NCI-H2196 treated with DMSO at 0.1 percent for 48 hours (cell line): ENCODE measurements around the gene SCAF1.

Experiments
- DNase-seq: peaks from one replicate; lab custom pipeline; 2025; ENCODE audit not compliant: unreplicated experiment; lab: John Stamatoyannopoulos, UW

Gene SCAF1

DNA sequence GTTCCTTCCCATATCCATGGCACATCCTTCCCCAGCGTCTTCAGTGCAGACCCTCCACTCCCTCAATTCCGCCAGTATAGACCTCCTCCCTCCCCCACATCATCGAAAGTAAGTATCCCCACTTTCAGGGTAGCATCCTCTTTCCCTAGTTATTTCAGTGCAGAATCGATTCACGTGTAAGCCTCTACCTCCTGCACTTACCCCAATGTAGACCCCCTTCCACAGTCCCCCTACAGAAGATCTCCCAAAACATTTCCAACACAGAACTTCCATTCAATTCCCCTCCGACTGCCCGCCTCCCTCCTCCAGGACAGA is 23.0 kb downstream of the SCAF1 start:
- no peak for DNase-seq

DNA sequence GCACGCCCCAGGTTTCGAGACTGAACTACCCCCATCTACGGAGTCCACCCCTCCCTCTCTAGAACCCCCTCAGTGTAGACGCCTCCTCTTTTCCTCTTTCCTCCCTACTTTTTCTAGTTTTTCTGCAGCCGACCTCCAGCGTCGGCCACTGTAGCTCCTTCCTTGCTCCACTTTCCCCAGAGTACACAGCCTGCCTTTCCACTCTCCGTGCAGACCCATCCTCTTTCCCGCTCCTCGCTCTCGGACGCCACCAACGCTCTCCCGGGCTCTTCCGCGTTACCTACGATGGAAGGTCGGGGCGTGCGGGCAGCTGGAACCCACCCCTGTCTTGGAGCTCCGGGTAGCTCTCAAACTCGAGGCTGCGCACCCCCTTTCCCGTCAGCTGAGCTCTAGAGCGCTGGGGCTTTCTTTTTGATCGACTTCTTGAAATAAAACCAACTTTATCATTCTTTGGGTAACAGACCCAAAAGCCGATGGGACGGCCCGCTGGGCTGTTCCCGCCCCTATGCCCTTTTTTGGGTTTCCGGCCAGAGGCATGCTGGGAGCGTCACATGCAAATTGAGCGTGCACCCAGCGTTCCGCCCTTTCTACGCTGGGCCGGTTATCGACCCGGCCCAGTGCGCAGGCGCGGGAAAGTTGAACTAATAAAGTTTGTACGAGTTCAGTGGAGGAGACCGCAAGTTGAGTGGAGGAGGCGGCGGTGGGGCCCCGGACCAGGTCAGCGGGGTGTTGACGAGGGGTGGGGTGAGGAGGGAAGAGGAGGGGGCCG is 23.5 kb downstream of the SCAF1 start, which contains the start of the genes BCL2L12 and IRF3:
Gene BCL2L12 (plus strand): TSS at position 583 of the 769 bp plus-strand sequence. CDS start 760 bp downstream, outside the sequence.
Gene IRF3 (minus strand): TSS at position 507 of the 769 bp plus-strand sequence. CDS start 1,019 bp downstream, outside the sequence.
- peak; percentile 76 for DNase-seq

DNA sequence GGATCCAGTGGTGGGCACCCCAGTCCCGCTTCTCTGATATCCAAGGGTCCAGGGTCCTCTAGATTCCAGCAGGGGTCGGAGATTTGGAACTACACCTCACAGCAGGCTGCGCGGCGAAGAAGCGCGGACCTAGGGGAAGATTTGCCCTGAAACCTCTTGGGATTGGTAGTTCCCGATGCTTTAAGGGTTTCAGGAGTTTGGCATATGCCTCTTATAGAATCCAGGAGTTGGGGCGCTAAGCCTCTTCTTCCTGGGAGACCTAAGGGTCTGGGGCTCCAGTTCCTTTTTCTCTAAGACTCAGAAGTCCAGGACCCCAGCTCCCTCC is 24.1 kb downstream of the SCAF1 start:
- no peak for DNase-seq

DNA sequence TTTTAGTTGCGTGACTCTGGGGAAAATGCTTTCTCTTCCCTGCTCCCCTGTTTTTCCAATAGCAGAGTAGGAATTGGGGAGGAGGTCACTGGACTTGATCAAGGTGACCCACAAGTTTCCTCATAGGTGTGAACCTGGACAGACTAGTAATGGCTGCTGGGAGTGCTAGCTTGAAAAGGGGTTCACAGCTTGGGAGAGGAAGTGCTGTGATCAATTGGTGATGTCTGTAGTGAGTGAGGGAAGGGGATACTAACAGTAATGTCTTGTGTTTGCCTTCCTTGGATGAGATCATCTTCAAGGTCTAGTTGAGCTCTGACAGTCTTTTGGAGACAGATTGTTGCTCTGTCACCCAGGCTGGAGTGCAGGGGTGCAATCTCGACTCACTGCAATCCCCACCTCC is 25.5 kb downstream of the SCAF1 start:
- DNase-seq = no peak

DNA sequence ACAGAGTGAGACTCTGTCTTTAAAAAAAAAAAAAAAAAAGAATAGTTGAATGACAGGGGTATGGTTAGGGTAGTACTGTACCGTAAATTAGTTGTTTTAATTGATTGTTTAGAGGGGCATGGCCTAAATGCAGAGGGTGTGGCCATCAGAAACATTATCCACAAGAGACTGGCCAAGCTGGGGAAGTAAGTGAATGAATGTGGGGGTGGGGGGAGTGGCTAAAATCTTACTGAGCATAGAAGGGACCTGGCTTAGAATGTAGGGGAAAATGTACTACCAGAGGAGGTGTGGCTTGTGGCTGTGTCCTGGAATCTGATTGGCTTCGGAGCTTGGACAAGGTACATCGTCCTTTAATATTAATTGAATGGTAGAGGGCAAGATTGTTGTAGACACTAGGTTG is 27.5 kb downstream of the SCAF1 start:
- no peak for DNase-seq

DNA sequence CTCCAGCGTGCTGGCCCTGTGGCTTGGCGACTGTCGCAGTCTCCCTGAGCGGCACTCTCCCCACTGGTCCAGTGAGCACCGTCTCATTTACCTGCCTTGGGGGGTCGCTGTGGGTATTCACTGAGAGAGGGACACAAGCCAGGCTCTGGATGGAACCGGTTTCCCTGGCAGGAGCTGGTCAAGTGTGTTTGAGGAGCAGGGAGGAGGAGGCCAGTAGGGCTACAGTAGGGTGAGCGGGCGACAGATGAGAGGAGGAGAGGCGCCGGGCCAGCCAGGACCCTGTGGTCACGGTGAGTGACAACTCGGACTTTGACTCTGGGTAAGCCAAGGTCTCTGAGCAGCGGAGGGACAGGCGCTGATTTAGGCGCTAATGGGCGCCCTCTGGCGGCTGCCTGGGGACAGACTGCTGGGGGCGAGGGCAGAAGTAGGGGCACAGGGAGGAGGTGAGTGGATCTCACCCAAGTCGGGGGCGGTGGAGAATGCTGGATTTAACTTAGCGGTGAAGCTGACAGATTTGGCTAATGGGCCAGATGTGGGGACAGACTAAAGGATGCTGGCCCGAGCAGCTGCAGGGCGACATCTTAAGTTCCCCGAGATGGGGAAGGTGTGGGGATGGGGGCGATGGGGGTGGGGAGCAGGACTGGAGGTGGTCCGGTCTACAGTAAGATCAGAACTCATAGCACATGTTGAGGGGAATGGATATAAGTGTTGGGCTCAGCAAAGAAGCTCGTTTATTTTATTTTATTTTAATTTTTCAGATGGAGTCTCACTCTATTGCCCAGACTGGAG is 30.3 kb downstream of the SCAF1 start:
- DNase-seq = peak; percentile 60

DNA sequence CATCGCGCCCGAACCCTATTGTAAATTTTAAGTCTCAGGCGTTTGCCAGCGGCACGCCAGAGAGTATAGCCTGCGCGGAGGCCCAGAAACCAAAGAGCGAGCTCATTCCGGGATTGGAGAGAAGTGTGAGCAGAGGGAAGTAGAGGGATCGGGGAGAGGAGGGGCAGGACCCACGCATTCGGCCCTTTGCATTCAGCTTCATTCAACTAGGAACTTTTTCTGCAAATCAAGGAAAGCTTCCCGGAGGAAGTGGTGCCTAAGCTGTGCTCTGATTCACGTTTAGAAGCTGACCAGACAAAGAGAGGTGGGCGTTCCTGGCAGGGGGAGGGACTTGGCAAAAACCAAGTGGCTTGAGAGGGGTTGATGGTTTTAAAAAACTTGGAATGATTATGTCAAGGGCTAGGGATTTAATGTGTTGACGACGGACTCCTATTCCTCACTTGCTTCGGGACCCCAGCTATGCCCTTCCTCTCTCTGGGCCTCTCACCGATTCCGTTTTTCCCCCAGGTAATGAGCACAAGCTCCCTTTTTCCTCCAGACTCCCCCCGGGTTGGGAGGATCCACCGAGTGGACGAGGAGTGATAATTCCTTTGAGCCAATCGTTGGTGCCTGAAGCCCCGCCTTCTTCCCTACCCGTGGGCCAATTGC is 34.3 kb downstream of the SCAF1 start:
- peak; percentile 89 for DNase-seq

DNA sequence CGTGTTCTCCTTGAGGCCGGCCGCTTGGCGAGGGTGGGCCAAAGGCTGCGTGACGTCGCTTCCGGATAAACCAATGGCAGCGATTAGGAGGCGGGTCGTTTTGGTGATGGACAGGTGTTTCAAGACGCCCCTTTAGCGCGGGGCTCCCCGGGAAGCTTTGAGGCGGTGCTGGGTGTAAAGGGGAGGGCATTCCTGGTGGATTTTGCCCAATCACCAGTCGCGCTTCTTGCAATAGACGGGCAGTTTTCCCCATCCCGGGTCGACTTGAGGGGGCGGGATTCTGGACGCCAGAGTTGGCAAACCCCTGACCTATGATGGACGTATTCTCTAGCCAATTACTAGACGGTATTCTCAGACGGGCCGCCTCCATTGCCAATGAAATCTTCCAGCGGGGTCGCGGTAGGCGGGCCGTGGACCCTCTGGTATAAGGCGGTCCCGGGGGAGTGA is 34.8 kb downstream of the SCAF1 start:
- DNase-seq = peak; percentile 100

DNA sequence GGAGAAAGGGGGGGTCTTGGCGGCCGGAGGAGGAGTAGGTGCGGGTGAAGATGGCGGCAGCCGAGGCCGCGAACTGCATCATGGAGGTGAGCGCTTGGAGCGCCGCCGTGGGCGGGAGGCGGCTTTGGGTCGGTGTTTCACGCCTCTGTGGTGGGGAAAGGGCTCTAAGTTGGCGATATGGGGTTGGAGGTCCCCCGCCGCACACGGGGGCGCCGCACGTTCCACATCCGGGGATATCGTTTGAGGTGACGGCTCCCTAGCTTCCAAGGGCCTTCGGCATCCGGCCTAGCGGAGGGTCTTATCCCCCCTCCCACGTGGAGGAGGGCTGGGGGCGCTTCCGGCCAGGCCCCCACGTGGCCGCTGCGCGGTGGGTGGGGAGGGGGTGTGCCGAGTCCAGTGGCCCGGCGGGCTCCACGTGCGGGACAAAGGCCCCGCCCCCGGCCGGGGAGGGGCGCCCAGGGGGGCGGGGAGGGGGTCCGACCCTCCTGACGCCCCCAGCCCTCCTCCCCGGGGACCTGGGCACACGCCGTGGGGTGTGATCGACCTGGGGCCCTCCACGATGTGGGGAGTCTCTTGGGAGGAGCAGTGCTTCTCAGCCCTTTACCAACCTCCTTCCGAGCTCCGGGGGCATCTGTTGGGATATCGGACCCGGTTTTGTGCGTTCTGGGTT is 35.4 kb downstream of the SCAF1 start, which contains the start of gene PRMT1:
Gene PRMT1 (plus strand): TSS at position 41 of the 670 bp plus-strand sequence. CDS start 10 bp downstream, at position 51.
- DNase-seq = no peak

DNA sequence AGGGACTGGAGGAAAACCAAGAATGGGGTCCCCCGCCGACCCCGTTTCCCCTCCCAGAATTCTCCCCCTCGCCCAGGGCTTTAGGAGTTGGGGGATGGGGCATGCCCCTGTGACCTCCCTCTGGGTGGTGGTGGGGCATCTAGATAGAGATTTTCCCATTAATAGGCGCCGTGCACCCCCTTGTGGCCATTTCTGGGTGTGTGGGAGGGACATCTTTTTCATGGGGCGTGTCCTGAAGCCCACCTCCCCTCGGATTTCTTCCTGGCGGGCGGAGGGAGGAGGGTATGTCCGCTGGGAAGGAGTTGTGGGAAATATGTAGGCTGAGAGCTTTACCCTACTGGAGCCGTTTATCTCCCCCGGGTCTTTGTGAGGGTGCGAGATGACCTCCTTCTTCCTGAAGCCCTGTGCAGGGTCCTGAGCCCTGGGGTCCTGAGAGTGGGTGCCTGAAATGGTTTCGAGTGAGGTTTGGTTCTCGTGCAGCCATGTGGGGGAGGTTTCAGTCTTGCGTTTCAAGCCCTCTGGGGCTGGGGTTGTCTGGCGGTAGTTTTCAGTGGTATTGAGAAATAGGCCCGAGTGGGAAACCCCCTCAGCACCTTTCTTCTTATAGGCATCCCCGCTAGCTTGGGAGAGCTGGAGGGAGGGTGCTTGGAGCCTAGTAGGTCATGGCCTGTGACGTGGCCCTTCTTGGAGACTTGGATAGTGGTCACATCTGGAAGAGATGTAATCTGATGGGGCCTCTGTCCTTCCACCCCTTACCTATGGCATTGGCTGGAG is 36.1 kb downstream of the SCAF1 start:
- DNase-seq = no peak

DNA sequence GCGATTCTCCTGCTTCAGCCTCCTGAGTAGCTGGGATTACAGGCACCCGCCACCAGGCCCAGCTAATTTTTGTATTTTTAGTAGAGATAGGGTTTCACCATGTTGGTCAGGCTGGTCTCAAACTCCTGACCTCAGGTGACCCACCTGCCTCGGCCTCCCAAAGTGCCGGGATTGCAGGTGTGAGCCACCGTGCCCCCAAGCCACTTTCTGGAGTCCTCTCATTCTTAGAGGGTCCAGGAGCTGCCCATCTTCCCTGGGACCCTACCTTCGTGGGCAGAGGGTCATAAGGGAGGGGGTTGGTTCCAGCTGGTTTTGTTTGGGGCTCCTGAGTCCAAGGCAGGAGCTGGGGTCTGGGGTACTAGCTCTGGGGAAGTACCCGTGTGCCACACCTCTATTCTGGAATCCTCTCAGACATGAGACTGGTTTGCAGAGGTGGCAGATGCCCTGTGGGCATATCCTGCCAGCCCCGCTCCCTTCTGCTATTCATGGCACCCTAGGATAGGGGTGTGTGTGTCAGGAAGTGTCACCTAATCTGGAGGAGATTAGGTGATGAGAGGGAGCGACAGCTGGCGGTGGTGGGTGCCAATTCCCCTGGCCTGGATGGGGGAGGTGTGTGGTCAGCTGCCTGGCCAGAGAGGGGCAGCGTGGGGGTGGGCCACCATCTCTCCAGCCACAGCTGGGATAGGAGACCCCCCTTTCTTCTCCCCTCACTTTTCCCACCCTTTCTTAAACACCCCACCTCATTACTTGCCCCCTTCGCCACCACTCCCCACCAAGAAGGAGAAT is 37.2 kb downstream of the SCAF1 start:
- DNase-seq = no peak

DNA sequence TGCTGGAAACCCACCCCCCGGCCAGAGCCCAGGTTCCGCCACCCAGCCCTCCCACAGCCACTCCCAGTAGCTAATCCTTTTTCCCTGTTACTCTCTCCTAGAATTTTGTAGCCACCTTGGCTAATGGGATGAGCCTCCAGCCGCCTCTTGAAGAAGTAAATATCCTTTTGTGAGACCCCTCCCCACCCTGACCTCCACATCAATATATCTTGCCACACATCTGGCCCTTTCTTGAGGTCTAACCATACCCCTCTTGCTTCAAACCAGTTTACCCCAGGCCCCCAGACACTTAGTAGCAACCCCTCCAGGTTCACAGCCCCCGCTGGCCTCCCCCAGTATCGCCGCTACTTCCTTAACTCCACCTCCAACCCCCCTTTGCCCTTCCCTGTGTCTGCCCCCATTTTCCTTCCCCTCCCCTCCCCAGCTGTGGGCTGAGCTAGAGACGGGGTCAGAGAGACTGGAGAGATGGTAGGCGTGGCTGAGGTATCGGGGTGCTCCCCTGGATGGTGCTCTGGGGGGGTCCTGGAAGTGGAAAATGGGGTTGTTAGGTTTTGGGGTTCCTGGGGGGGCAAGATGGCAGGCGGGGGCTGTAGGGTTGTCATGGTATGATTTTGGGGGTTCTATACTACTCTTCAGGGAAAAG is 37.9 kb downstream of the SCAF1 start:
- DNase-seq = no peak

DNA sequence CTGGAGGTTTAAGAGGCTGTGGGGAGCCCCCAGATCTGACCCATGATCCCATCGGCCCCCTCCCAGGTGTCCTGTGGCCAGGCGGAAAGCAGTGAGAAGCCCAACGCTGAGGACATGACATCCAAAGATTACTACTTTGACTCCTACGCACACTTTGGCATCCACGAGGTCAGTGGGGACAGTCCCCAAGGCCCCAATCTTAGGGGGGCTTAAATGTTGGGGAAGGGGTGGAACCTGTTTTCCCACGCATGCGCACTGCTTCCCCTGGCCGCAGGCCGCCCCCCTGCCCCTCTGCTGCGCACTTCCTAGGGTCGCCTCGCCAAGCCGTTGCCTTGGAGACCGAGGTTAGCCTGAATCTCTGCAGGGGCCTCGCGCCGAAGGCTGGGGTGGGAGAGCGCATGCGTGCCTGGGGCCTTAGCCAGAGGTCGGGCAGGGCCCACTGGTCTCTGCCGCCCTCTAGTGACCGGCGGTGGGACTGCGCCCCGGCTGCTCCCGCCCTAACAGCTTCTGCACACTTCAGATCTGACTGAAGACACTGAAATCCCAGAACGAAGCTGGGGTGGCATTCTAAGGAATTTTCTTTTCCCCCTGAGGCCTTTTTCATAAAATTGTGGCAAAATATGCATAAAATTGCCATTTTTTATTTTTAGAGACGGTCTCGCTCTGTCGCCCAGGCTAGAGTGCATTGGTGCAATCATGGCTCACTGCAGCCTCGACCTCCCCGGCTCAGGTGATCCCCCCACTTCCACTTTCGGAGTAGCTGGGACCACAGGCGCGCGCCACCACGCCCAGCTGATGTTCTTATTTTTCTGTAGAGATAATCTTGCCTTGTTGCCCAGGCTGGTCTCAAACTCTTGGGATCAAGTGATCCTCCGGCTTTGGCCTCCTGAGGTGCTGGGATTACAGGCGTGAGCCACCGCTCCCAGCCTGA is 38.7 kb downstream of the SCAF1 start:
- DNase-seq = peak; percentile 69

DNA sequence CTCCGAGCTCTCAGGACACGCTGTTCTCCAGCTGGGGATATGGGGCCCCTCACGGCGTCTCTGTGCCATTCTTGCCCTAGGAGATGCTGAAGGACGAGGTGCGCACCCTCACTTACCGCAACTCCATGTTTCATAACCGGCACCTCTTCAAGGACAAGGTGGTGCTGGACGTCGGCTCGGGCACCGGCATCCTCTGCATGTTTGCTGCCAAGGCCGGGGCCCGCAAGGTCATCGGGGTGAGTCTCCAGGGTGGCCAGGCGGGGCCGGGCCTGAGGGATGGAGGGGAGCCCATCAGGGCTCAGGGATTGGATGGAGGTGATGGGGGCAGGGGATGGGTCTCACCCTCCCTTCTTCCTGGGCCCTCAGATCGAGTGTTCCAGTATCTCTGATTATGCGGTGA is 39.8 kb downstream of the SCAF1 start:
- DNase-seq = no peak

DNA sequence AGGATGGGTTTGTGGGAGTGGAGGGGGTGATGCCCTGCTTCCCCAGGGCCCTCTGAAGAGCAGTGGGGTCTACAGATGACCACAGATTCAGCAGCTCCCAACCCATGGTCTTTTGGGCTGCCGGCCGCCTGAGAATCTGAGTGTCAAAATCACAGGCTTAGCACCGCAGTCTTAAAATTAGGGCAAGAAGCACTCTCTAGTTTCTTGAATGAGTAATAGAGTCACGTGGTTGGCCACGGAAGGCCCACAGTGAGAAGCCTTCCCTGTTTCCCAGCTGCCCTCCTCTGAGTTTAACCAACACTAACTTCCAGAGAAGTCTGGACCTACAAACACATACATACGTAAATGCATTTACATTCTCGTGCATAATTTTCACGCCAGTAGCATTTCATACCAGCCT is 40.3 kb downstream of the SCAF1 start:
- DNase-seq = no peak

DNA sequence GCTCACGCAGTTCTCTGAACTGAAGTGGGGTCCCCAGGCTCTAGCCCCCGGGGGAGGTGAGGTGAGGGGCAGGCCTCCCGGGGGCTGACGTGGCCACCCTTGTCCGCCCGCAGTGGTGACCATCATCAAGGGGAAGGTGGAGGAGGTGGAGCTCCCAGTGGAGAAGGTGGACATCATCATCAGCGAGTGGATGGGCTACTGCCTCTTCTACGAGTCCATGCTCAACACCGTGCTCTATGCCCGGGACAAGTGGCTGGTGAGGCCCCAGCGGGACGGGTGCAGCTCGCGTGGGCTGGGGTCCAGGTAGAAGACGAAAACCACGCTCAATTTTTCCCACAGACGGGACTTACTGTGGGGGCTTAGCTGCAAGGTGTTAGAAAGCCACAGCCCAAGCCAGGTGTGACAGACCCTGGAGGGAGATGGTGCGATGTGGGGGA is 41.8 kb downstream of the SCAF1 start:
- no peak for DNase-seq

DNA sequence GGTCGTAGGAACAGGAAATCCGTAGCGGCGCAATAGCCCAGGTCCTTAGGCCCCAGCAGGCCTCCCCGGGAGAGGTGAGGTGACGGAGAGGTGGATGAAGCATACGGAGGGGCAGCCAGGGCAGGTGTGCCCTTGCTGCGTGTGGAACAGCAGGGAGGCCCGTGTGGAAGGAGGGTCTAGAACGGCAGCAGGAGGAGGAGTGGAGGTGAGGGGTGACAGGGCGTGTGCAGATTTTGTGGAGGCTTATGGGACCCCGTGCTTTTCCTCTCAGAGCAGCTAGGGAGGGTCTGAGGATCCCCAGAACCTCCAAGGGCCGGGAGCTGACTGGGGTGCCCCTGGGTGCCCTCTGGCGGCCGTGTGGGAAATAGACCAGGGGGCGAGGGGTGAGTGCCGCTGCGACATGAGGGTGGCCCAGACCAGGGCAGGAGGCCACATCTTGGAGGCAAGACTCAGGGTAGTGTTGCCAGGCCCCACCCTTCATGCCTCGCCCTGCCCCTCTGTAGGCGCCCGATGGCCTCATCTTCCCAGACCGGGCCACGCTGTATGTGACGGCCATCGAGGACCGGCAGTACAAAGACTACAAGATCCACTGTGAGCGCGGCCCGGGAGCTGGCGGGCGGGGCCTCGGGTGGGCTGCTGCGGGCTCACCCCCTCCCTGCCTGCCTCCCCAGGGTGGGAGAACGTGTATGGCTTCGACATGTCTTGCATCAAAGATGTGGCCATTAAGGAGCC is 42.4 kb downstream of the SCAF1 start:
- no peak for DNase-seq
